ENCODE measurements around the gene MGAT4C. TPM values are rescaled to one million over a fixed set of nuclear protein-coding genes. Genes with fewer than 3 reads are reported as not detected.

MGAT4C gene
- polyA plus RNA-seq, 1 of the 3 experiments (the other 2 are of a cell fraction), result 0.07 TPM

- Histone ChIP-seq H2AFZ (ENCODE audit: low read depth) (no peak overlapping the region), H3F3A (replicated peaks; ENCODE audit: insufficient read depth) (no peaks in the 10 kb centered on the region), H3K9me2 (no peaks in the 10 kb centered on the region), H3K36me3 (replicated peaks in 1 of 2; ENCODE audit: control insufficient read depth in 1 of 2, insufficient read depth in 2 of 2, low read length in 1 of 2) (no peaks in the 10 kb centered on the region), H3K27me3 (ENCODE audit: insufficient read depth) (no peaks in the 10 kb centered on the region), H3K79me2 (ENCODE audit: insufficient read depth) (no peaks in the 10 kb centered on the region), H3K4me1 (ENCODE audit: control insufficient read depth in 1 of 2, insufficient read depth in 2 of 2, low read depth in 1 of 2, low read length in 1 of 2) (no peaks in the 10 kb centered on the region; a peak in 1 of 4 replicates), H3K4me2 (no peak overlapping the region), H3K4me3 (ENCODE audit: low read depth in 2 of 2, low read length in 1 of 2) (no peak overlapping the region), H4K20me1 (ENCODE audit: insufficient read depth) (no peaks in the 10 kb centered on the region), H3K9me3 (no peaks in the 10 kb centered on the region), H3K9ac (no peak overlapping the region), H3K27ac (ENCODE audit: low read depth in 2 of 2, low read length in 1 of 2) (no peak overlapping the region)
- TF ChIP-seq PBX3 (IDR thresholded peaks at IDR 0.05) (peak; percentile 46; the same call in 1 of the 2 replicates), EP300 (IDR thresholded peaks at IDR 0.05; ENCODE audit: borderline replicate concordance in 1 of 2, low read depth in 1 of 2, low read length in 1 of 2) (peak in 1 of 2 experiments; percentile 30; a peak in 1 of 4 replicates), TCF12 (IDR thresholded peaks at IDR 0.05) (peak; percentile 13; the same call in 1 of the 2 replicates), RCOR1 (IDR thresholded peaks at IDR 0.05; ENCODE audit: low read length) (no peak), JUND (IDR thresholded peaks at IDR 0.05) (0 out of 2 replicates have a peak, but pooled peaks have one; percentile 11), ZBTB33 (IDR thresholded peaks at IDR 0.05; ENCODE audit: borderline replicate concordance, low read depth) (no peak), IRF3 (IDR thresholded peaks at IDR 0.05; ENCODE audit: low read depth, low read length) (no peak), REST (IDR thresholded peaks at IDR 0.05; ENCODE audit: low read depth, low read length) (no peak)
- ChIA-PET CTCF (interaction anchor here (1.4 kb wide), 1 partner anchor 23 kb away, joined by 4 read pairs; no protein-coding TSS in a partner anchor), POLR2A (no interaction called here)
- DNase-seq, result no peak
- 33% methylated on average over 2 of the region's 2 CpGs for whole genome bisulfite sequencing (ENCODE audit: low lambda C conversion rate)
Measured at GRCh38 chr12:86216591-86216990, 39.6 kb downstream of the MGAT4C start.
